ENCODE measurements around the gene SLC7A6.

Gene SLC7A6

DNA sequence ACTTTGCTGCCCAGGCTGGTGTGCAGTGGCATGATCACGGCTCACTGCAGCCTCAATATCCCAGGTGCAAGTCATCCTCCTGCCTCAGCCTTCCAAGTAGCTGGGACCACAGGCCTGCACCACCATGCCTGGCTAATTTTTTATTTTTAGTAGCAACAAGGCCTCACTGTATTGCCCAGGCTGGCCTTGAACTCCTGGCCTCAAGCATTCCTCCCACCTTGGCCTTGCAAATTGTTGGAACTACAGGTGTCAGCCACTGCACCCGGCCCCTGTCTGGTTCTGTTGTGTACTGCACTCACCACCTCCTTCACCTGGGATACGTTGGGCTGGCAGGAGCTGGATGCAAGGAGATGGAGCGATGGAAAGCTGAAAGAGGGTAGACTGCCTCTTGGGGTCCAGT, 10.6 kb upstream of the SLC7A6 start (continued):
- TF ChIP-seq, protein P1, sequence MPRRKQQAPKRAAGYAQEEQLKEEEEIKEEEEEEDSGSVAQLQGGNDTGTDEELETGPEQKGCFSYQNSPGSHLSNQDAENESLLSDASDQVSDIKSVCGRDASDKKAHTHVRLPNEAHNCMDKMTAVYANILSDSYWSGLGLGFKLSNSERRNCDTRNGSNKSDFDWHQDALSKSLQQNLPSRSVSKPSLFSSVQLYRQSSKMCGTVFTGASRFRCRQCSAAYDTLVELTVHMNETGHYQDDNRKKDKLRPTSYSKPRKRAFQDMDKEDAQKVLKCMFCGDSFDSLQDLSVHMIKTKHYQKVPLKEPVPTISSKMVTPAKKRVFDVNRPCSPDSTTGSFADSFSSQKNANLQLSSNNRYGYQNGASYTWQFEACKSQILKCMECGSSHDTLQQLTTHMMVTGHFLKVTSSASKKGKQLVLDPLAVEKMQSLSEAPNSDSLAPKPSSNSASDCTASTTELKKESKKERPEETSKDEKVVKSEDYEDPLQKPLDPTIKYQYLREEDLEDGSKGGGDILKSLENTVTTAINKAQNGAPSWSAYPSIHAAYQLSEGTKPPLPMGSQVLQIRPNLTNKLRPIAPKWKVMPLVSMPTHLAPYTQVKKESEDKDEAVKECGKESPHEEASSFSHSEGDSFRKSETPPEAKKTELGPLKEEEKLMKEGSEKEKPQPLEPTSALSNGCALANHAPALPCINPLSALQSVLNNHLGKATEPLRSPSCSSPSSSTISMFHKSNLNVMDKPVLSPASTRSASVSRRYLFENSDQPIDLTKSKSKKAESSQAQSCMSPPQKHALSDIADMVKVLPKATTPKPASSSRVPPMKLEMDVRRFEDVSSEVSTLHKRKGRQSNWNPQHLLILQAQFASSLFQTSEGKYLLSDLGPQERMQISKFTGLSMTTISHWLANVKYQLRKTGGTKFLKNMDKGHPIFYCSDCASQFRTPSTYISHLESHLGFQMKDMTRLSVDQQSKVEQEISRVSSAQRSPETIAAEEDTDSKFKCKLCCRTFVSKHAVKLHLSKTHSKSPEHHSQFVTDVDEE (CRISPR knock-in tag; IDR thresholded peaks at IDR 0.05): no peak
- no peak for TF ChIP-seq OSR1 (CRISPR knock-in tag; IDR thresholded peaks at IDR 0.05)
- TF ChIP-seq, protein P2, sequence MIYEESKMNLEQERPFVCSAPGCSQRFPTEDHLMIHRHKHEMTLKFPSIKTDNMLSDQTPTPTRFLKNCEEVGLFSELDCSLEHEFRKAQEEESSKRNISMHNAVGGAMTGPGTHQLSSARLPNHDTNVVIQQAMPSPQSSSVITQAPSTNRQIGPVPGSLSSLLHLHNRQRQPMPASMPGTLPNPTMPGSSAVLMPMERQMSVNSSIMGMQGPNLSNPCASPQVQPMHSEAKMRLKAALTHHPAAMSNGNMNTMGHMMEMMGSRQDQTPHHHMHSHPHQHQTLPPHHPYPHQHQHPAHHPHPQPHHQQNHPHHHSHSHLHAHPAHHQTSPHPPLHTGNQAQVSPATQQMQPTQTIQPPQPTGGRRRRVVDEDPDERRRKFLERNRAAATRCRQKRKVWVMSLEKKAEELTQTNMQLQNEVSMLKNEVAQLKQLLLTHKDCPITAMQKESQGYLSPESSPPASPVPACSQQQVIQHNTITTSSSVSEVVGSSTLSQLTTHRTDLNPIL (CRISPR knock-in tag; IDR thresholded peaks at IDR 0.05; ENCODE audit: low read depth): no peak

DNA sequence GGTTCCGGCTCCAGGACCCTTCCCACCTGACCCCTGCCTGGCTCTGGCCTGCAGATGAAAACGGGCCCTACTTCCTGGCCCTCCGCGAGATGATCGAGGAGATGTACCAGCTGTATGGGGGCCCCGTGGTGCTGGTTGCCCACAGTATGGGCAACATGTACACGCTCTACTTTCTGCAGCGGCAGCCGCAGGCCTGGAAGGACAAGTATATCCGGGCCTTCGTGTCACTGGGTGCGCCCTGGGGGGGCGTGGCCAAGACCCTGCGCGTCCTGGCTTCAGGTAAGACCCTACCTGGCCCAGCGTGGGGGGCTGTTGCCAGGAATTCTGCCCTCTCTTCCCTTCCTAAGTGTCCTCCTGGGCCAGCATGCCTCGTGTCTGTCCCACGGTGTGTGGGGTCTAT, 8.6 kb upstream of the SLC7A6 start:
- TF ChIP-seq TOX (CRISPR knock-in tag; IDR thresholded peaks at IDR 0.05; ENCODE audit: borderline replicate concordance): no peak
- ATAC-seq: no peak

DNA sequence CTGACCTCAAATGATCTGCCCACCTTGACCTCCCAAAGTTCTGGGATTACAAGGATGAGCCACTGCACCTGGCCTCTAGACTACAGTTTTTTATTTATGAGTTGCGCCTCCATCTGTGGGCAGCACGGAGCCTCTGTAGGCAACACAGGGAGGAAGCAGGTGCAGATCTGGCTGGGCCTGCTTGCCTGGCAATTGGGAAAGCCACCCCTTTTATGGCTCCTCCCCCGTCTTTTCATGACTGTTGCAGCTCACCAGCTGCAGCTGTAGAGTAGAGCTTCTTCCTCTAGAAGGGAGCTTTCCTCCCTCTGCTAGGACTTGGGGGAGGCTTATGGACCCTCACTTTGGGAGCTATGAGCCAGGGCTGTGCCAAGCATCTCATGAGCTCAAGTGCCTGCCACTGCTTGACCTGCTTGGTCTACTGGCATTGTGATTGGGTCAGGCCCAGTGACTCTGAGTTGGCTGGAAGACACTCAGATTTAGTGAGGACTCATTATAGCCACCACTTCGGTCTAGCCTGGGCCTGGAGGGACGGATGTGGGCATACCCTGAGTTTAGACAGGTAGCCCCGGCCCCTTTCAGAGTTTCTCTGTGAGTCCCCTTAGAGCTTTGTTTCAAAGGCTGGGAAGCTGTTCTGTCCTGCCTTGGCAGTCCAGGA, 6.9 kb upstream of the SLC7A6 start:
- TF ChIP-seq ZFP30 (CRISPR knock-in tag; IDR thresholded peaks at IDR 0.05) (no peak), GLIS3 (CRISPR knock-in tag; IDR thresholded peaks at IDR 0.05) (no peak), ARNTL (CRISPR knock-in tag; IDR thresholded peaks at IDR 0.05; ENCODE audit: borderline replicate concordance, low read depth) (no peak)
- TF ChIP-seq, protein P3, sequence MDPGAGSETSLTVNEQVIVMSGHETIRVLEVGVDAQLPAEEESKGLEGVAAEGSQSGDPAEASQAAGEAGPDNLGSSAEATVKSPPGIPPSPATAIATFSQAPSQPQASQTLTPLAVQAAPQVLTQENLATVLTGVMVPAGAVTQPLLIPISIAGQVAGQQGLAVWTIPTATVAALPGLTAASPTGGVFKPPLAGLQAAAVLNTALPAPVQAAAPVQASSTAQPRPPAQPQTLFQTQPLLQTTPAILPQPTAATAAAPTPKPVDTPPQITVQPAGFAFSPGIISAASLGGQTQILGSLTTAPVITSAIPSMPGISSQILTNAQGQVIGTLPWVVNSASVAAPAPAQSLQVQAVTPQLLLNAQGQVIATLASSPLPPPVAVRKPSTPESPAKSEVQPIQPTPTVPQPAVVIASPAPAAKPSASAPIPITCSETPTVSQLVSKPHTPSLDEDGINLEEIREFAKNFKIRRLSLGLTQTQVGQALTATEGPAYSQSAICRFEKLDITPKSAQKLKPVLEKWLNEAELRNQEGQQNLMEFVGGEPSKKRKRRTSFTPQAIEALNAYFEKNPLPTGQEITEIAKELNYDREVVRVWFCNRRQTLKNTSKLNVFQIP (CRISPR knock-in tag; IDR thresholded peaks at IDR 0.05; ENCODE audit: borderline replicate concordance, low read depth): no peak
- no peak; the same call in 2 of the 3 replicates for ATAC-seq

DNA sequence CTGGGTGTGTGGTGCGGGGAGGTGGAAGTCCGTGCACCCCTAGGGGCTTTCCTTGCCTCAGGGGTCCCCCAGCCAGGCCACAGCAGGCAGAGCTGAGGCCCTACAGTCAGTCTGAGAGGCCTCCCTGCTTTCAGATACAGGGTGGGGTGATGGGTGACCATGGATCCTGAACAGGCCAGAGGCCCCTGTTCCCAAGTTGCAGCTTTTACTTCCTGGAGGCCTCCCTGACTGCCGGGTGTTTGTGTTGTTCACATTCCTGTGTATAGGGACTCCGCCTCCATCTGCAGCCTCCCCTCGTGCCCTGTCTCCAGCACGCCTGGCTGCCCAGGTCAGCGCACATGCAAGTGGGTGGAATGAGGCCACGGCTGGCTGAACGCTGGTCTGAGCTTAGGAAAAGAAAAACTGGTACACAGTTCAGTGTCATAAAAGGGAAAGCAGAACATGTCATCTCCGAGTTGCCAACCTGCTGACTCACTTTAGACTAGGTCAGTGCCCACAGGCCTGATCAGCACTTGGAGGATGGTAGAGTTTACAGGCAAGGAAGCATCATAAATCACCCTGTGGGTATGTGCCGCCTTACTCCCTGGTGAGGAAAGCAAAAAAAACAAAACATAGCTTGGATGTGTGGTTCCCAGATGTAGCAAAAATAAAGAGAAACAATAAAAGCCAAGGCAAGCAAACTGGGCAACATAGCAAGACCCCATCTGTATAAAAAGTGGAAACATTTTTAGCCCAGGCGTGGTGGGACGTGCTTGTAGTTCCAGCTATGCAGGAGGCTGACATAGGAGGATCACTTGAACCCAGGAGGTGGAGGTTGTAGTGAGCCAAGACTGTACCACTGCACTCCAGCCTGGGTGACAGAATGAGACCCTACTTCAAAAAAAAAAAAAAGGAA, 6.2 kb upstream of the SLC7A6 start:
- TF ChIP-seq ESRRG (CRISPR knock-in tag; IDR thresholded peaks at IDR 0.05) (no peak), GLIS3 (CRISPR knock-in tag; IDR thresholded peaks at IDR 0.05) (no peak), ZC3H10 (CRISPR knock-in tag; IDR thresholded peaks at IDR 0.05) (no peak), ZNF70 (CRISPR knock-in tag; IDR thresholded peaks at IDR 0.05) (no peak), ZNF8 (CRISPR knock-in tag; IDR thresholded peaks at IDR 0.05) (no peak), ZFP3 (CRISPR knock-in tag; IDR thresholded peaks at IDR 0.05) (no peak), SNAI2 (CRISPR knock-in tag; IDR thresholded peaks at IDR 0.05) (no peak)
- ATAC-seq: peak; percentile 67

DNA sequence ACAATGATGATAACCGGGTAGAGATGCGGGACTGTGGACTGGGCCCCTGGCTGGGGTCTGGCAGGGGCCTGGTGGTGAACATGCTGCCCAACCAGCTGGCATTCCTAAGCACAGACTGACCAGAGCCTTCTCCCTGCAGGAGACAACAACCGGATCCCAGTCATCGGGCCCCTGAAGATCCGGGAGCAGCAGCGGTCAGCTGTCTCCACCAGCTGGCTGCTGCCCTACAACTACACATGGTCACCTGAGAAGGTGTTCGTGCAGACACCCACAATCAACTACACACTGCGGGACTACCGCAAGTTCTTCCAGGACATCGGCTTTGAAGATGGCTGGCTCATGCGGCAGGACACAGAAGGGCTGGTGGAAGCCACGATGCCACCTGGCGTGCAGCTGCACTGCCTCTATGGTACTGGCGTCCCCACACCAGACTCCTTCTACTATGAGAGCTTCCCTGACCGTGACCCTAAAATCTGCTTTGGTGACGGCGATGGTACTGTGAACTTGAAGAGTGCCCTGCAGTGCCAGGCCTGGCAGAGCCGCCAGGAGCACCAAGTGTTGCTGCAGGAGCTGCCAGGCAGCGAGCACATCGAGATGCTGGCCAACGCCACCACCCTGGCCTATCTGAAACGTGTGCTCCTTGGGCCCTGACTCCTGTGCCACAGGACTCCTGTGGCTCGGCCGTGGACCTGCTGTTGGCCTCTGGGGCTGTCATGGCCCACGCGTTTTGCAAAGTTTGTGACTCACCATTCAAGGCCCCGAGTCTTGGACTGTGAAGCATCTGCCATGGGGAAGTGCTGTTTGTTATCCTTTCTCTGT, 5.1 kb upstream of the SLC7A6 start:
- no peak for ATAC-seq
- TF ChIP-seq PPARA (CRISPR knock-in tag; IDR thresholded peaks at IDR 0.05; ENCODE audit: borderline replicate concordance) (no peak), ZFP3 (CRISPR knock-in tag; IDR thresholded peaks at IDR 0.05) (no peak), ARNTL (CRISPR knock-in tag; IDR thresholded peaks at IDR 0.05; ENCODE audit: borderline replicate concordance, low read depth) (no peak), BACH2 (CRISPR knock-in tag; IDR thresholded peaks at IDR 0.05; ENCODE audit: borderline replicate concordance) (no peak), ZFP30 (CRISPR knock-in tag; IDR thresholded peaks at IDR 0.05) (no peak), ESRRG (CRISPR knock-in tag; IDR thresholded peaks at IDR 0.05) (no peak), OSR1 (CRISPR knock-in tag; IDR thresholded peaks at IDR 0.05) (no peak), CSDC2 (CRISPR knock-in tag; IDR thresholded peaks at IDR 0.05) (no peak), ZNF565 (CRISPR knock-in tag; conservative IDR thresholded peaks at IDR 0.05; ENCODE audit: low read depth) (no peak), ZNF70 (CRISPR knock-in tag; IDR thresholded peaks at IDR 0.05) (no peak), GLIS3 (CRISPR knock-in tag; IDR thresholded peaks at IDR 0.05) (no peak), ZC3H10 (CRISPR knock-in tag; IDR thresholded peaks at IDR 0.05) (no peak)
- TF ChIP-seq, protein P2 (CRISPR knock-in tag; IDR thresholded peaks at IDR 0.05; ENCODE audit: low read depth): no peak
- TF ChIP-seq, protein P4, sequence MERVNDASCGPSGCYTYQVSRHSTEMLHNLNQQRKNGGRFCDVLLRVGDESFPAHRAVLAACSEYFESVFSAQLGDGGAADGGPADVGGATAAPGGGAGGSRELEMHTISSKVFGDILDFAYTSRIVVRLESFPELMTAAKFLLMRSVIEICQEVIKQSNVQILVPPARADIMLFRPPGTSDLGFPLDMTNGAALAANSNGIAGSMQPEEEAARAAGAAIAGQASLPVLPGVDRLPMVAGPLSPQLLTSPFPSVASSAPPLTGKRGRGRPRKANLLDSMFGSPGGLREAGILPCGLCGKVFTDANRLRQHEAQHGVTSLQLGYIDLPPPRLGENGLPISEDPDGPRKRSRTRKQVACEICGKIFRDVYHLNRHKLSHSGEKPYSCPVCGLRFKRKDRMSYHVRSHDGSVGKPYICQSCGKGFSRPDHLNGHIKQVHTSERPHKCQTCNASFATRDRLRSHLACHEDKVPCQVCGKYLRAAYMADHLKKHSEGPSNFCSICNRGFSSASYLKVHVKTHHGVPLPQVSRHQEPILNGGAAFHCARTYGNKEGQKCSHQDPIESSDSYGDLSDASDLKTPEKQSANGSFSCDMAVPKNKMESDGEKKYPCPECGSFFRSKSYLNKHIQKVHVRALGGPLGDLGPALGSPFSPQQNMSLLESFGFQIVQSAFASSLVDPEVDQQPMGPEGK (CRISPR knock-in tag; IDR thresholded peaks at IDR 0.05; ENCODE audit: borderline replicate concordance): no peak

Measured in SK-N-SH treated with all-trans-retinoic acid at 6 μM for 48 hours (cell line).